ENCODE results near the gene HACE1. TPM values are rescaled to one million over a fixed set of nuclear protein-coding genes. Genes with fewer than 3 reads are reported as not detected.

HACE1 gene
- total RNA-seq, 1 donor from 2014 or later: 23.3 TPM

GRCh38 chr6:104686550-104687175, 173.1 kb downstream of the HACE1 start:
- DNase-seq: no peak

- no peak for DNase-seq
Measured at GRCh38 chr6:104685871-104686549, 173.7 kb downstream of the HACE1 start.

GRCh38 chr6:104684911-104685415, 174.8 kb downstream of the HACE1 start:
- DNase-seq: no peak

GRCh38 chr6:104683809-104684208, 175.9 kb downstream of the HACE1 start:
- DNase-seq: no peak

GRCh38 chr6:104682722-104683643, 176.7 kb downstream of the HACE1 start:
- DNase-seq: peak; percentile 63

DNA sequence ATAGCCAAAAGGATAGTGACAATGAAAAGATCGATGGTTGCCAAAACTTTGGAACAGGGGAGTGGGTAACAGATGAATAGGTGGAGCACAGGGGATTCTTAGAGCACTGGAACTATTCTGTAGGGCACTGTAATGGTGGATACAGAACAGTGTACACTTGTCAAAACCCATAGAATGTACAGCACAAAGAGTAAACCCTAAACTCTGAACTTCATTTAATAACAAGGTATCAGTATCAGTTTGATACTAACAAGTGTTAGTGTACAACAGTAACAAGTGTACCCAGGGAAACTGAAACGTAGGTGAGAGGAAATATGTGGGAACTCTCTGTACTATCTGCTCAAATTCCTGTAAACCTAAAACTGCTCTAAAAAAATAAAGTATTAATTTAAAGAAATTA, 179.2 kb downstream of the HACE1 start:
- no peak for DNase-seq

GRCh38 chr6:104679971-104680370, 179.7 kb downstream of the HACE1 start:
- no peak for DNase-seq

Other genes starting within 250 kb of the HACE1 start
- gene LIN28B, start 97.2 kb upstream of the HACE1 start, total RNA-seq: not detected in 2 replicates

All from dermis blood vessel endothelial cell (primary cell).